H1 (cell line): ENCODE measurements around the gene HINT2. TPM values are rescaled to one million over a fixed set of nuclear protein-coding genes. Genes with fewer than 3 reads are reported as not detected.

Experiments used
- CTBP2 ChIP-seq: IDR thresholded peaks from 2 replicates; pipeline ENCODE4 v1.7.0; 2011; ENCODE audit warnings: borderline replicate concordance, mild to moderate bottlenecking, moderate library complexity, mixed read lengths, low read length; ENCODE audit not compliant: insufficient read depth, insufficient read length
- GTF2F1 ChIP-seq: IDR thresholded peaks from 2 replicates; pipeline ENCODE4 v1.6.1; 2012; ENCODE audit warnings: low read depth, low read length, improper control_type of control experiment, borderline replicate concordance
- HDAC6 ChIP-seq: IDR thresholded peaks from one replicate; pipeline ENCODE4 v1.7.1; 2012; ENCODE audit warnings: low read depth, mild to moderate bottlenecking, inconsistent platforms, low read length, moderate library complexity
- NRF1 ChIP-seq: IDR thresholded peaks from 2 replicates; pipeline ENCODE4 v1.6.1; 2011; ENCODE audit warnings: mild to moderate bottlenecking, low read depth, low read length, improper control_type of control experiment
- TBP ChIP-seq: IDR thresholded peaks from 2 replicates; pipeline ENCODE4 v1.6.1; 2011; ENCODE audit warnings: low read depth, low read length, improper control_type of control experiment
- YY1 ChIP-seq: IDR thresholded peaks from 2 replicates; pipeline ENCODE4 v1.6.1; 2011; ENCODE audit warnings: low read depth, mild to moderate bottlenecking, low read length
- polyA plus RNA-seq, 7 experiments: library from polyadenylated mRNA; depleted of rRNA in 3 of 7; stranded (reverse) in 5 of 7; unstranded in 2 of 7; fragments of >200 nt in 5 of 7; fragments of 200-250 nt in 2 of 7; gene quantifications; 1 replicate in 5 of 7; 2 replicates in 1 of 7; 4 replicates in 1 of 7; pipeline versions ENCODE4 v1.2.1 to v1.2.3, GENCODE V29; 2011 to 2013; ENCODE audit warnings: missing spikeins in 2 of 7, mixed read lengths in 2 of 7
- total RNA-seq: library from RNA; stranded (reverse); fragmentation: NEBNext Ultra II Directional; extraction: Animal tissue kit (Norgen Biotek cat#: 25700); gene quantifications from 2 replicates; pipeline ENCODE4 v1.2.1, GENCODE V29; 2021
- TF ChIP-seq, protein P1 (sequence below): fragments of 300-600 bp; sonication (generic); IDR thresholded peaks from 2 replicates; pipeline ENCODE4 v1.7.1; 2012; ENCODE audit warnings: low read length, moderate library complexity, mild to moderate bottlenecking, inconsistent platforms; ENCODE audit not compliant: insufficient replicate concordance
- TF ChIP-seq, protein P2 (sequence below): IDR thresholded peaks from 2 replicates; pipeline ENCODE4 v1.6.1; 2012; ENCODE audit warnings: inconsistent platforms

The HINT2 gene
- total and polyA plus RNA-seq, 2 of the 8 experiments (the other 6 are each of a cell fraction or from before 2014, with no cell fraction given): 32.1 to 51.2 TPM

DNA sequence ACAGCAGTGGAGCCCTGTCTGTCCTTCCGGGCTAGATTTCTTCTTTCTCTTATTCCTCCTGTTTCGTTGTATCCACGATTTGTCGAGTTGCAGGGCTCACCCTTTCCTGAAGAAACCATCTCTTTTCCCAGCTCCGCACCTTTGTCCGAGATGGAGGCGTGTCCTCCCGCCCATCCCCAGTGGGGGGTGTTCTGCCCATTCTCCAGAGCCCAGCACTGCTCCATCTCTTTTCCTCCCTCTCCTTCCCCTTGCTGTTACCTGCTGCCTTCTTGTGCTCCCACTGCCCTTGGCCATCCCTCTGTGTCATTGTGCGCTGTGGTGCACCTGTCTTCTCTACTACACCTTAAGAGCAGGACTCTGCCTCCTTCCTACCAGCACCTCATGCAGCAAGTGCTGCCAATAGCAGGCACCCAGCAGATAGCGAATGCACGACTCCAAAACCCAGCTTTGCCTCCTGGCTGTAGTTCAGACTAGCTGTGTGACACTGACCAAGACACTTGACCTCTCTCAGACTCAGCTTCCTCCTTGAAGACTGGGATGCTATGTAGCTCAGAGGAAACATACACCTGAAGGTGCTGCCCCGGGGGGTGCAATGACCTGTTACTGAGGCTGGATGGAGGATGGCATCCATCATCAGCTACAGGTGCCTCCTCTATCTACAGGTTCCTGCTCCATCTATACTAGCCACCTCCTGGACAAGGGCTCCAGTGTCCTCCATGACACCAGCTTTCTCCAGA, 46.5 kb upstream of the HINT2 start (continued):
- TF ChIP-seq, protein P1, sequence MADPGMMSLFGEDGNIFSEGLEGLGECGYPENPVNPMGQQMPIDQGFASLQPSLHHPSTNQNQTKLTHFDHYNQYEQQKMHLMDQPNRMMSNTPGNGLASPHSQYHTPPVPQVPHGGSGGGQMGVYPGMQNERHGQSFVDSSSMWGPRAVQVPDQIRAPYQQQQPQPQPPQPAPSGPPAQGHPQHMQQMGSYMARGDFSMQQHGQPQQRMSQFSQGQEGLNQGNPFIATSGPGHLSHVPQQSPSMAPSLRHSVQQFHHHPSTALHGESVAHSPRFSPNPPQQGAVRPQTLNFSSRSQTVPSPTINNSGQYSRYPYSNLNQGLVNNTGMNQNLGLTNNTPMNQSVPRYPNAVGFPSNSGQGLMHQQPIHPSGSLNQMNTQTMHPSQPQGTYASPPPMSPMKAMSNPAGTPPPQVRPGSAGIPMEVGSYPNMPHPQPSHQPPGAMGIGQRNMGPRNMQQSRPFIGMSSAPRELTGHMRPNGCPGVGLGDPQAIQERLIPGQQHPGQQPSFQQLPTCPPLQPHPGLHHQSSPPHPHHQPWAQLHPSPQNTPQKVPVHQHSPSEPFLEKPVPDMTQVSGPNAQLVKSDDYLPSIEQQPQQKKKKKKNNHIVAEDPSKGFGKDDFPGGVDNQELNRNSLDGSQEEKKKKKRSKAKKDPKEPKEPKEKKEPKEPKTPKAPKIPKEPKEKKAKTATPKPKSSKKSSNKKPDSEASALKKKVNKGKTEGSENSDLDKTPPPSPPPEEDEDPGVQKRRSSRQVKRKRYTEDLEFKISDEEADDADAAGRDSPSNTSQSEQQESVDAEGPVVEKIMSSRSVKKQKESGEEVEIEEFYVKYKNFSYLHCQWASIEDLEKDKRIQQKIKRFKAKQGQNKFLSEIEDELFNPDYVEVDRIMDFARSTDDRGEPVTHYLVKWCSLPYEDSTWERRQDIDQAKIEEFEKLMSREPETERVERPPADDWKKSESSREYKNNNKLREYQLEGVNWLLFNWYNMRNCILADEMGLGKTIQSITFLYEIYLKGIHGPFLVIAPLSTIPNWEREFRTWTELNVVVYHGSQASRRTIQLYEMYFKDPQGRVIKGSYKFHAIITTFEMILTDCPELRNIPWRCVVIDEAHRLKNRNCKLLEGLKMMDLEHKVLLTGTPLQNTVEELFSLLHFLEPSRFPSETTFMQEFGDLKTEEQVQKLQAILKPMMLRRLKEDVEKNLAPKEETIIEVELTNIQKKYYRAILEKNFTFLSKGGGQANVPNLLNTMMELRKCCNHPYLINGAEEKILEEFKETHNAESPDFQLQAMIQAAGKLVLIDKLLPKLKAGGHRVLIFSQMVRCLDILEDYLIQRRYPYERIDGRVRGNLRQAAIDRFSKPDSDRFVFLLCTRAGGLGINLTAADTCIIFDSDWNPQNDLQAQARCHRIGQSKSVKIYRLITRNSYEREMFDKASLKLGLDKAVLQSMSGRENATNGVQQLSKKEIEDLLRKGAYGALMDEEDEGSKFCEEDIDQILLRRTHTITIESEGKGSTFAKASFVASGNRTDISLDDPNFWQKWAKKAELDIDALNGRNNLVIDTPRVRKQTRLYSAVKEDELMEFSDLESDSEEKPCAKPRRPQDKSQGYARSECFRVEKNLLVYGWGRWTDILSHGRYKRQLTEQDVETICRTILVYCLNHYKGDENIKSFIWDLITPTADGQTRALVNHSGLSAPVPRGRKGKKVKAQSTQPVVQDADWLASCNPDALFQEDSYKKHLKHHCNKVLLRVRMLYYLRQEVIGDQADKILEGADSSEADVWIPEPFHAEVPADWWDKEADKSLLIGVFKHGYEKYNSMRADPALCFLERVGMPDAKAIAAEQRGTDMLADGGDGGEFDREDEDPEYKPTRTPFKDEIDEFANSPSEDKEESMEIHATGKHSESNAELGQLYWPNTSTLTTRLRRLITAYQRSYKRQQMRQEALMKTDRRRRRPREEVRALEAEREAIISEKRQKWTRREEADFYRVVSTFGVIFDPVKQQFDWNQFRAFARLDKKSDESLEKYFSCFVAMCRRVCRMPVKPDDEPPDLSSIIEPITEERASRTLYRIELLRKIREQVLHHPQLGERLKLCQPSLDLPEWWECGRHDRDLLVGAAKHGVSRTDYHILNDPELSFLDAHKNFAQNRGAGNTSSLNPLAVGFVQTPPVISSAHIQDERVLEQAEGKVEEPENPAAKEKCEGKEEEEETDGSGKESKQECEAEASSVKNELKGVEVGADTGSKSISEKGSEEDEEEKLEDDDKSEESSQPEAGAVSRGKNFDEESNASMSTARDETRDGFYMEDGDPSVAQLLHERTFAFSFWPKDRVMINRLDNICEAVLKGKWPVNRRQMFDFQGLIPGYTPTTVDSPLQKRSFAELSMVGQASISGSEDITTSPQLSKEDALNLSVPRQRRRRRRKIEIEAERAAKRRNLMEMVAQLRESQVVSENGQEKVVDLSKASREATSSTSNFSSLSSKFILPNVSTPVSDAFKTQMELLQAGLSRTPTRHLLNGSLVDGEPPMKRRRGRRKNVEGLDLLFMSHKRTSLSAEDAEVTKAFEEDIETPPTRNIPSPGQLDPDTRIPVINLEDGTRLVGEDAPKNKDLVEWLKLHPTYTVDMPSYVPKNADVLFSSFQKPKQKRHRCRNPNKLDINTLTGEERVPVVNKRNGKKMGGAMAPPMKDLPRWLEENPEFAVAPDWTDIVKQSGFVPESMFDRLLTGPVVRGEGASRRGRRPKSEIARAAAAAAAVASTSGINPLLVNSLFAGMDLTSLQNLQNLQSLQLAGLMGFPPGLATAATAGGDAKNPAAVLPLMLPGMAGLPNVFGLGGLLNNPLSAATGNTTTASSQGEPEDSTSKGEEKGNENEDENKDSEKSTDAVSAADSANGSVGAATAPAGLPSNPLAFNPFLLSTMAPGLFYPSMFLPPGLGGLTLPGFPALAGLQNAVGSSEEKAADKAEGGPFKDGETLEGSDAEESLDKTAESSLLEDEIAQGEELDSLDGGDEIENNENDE: no peak
- TF ChIP-seq CTBP2 (no peak), YY1 (no peak), GTF2F1 (no peak), HDAC6 (no peak), NRF1 (no peak), TBP (no peak)
- TF ChIP-seq, protein P2, sequence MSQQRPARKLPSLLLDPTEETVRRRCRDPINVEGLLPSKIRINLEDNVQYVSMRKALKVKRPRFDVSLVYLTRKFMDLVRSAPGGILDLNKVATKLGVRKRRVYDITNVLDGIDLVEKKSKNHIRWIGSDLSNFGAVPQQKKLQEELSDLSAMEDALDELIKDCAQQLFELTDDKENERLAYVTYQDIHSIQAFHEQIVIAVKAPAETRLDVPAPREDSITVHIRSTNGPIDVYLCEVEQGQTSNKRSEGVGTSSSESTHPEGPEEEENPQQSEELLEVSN: no peak
